HG03064 (cell line): ENCODE results near the gene LSM12.

Experiments used
- ATAC-seq: cut with Tn5 transposase; IDR thresholded peaks from one replicate; pipeline ENCODE4 v1.9.1; 2021; ENCODE audit warnings: low read depth; ENCODE audit not compliant: unreplicated experiment

The LSM12 gene

DNA sequence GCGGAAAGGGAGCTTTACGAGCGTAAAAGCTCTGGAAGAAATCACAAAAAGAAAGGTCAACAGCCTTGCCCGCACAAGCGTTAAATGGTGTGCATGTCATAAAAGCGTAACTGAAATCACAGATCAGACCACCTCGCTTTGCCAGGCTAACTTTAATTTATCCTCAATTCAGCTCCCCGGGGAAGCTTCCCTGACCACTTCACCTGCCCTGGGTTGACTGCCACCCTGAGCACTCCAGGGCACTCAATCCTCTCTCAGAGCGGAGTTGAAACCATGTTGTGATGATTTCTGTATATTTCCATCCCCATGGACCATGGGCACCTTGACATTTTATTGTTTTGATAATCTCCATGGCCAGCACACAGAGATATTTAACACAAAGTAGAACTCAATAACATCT is 78.2 kb downstream of the LSM12 start:
- no peak for ATAC-seq

DNA sequence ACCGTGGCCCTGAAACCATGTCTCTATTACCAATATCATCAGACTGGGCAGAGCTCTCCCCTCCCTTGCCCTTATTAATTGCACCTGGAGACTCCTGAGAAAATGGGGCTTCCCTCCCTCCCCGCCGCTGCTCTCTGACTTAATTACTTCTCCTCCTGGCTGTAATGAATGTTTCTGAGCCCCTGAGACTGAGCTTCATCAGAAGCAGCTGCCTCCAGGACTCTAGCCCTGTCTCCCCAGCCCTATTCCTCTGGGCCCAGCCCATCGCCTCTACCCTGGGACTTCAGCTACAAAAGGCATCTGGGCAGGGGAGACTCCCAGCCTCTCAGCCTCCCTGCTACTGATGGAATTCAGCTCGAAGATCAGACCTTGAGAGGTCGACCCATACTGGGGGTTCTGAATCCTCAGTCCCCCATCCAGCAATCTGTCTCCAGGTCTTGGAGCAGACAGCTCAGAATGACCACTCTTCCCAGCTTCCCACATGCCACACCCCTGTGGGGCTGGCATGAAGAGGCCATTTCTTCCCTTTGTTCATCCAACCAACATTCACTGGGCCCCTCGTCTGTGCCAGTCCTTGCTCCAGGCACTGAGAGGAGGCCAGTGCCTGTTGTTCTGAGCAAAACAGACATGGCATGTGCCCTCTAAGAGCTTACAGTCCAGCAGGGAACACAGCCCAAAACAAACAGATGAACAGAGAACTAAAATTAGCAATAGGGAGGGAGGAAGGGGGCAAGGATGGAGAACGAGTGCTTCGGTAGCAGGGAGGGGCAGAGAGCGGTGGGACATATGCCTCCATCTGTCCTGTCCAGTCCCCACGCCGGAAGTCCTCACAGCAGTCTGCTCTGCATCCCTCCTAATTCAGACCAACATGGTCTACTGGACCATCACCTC is 79.1 kb downstream of the LSM12 start:
- ATAC-seq = no peak

DNA sequence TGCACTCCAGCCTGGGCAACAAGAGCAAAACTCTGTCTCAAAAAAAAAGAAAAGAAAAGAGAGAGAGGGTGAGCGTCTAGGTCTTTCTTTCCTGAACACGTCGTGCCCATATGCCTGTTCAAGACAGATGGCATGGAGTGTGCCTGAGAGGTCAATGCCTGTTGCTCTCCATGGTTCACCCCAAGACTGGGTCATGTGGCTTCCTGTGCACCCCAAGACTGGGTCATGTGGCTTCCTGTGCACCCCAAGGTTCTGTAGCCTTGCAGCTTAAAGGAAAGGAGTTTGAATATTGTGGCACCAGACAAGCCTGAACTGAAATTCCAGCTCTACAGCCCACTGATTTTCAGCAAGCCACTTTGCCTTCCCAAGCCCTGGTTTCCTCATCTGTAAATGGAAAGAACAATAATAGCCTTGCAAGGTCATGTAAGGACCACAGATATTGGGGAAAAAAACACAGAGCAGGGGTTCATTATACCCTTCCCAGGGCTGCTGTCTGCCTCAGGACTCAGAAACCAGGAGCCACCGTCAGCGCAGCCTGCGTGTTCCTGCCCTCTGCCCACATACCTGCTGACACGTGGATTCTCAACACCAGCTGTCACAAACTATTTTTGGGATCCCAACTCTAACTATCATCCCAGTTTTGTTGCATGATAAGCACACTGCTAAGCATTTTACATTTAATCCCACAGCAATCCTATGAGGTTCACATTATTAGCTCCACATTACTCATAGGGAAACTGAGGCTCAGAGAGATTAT is 80.1 kb downstream of the LSM12 start:
- ATAC-seq = no peak

DNA sequence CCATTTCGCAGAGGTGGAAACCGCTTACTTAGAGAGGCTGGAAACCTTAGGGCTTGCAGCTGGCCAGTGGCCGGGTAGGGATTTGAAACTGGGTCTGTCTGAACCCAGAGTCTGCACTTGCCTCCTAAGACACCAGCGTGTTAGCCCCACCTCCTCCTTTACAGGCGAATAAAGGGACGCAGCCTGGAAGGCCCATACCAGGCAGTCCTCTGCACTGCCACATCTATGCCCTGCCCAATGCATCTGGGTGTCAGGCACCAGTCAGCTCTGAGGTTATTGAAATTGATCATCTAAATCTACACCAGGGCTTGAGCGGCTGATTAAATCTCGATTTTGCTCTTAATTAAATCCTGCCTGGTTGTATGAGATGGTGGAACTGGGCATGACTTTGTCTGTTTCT is 82.0 kb downstream of the LSM12 start:
- ATAC-seq = no peak
